GM12878 (cell line): Measurements from ENCODE around the gene PRRC2C. TPM values are rescaled to one million over a fixed set of nuclear protein-coding genes. Genes with fewer than 3 reads are reported as not detected.

ENCODE experiments used
- ATAC-seq: fragments of 200-7000 bp; cut with Tn5 transposase; 3 replicates; pipeline ENCODE4 v1.9.1; 2020; ENCODE audit warnings: mild to moderate bottlenecking, moderate library complexity
- BruUV-seq: library from RNA; stranded (reverse); fragments of 400-500 nt; replicated peaks from 2 replicates; lab custom pipeline; 2021; lab: Mats Ljungman, UMichigan
- CTCF ChIA-PET: fragments of 300-600 bp; sonication (Branson Sonifier 250); formaldehyde crosslinking; extraction: SDS; loops from one replicate; lab custom pipeline; 2021; ENCODE audit warnings: inconsistent platforms; lab: Yijun Ruan, JAX
- POLR2A ChIA-PET: fragments of 350-600 bp; formaldehyde crosslinking; extraction: SDS; loops from one replicate; lab custom pipeline; 2021; ENCODE audit warnings: inconsistent platforms; lab: Charles Lee
- RAD21 ChIA-PET: fragments of 300-600 bp; sonication (Branson Sonifier 250); formaldehyde crosslinking; loops from one replicate; lab custom pipeline; 2023; ENCODE audit warnings: antibody characterized with exemption; ENCODE audit not compliant: unreplicated experiment; lab: Charles Lee
- SMC1A ChIA-PET: fragments of 300-600 bp; sonication (Branson Sonifier 250); formaldehyde crosslinking; loops from one replicate; lab custom pipeline; 2023; ENCODE audit not compliant: unreplicated experiment, uncharacterized antibody; lab: Charles Lee
- DNase-seq: peaks from one replicate; pipeline ENCODE4 v3.0.0-alpha.2; 2011; ENCODE audit warnings: low read depth, low spot score
- FAIRE-seq: peaks from 3 replicates; lab custom pipeline; 2011; peaks lifted over from hg19 to GRCh38; lab: Jason Lieb, UNC
- H2AFZ ChIP-seq: 2 replicates; pipeline ENCODE4 v1.6.0; 2011; ENCODE audit warnings: low read depth, low read length, control low read depth; ENCODE audit not compliant: control insufficient read depth
- H3K27ac ChIP-seq: 2 replicates; pipeline ENCODE4 v1.5.1; 2011; ENCODE audit warnings: control low read depth; ENCODE audit not compliant: control insufficient read depth, insufficient read depth
- H3K27me3 ChIP-seq, 2 experiments: replicated peaks in 1 of 2; 2 replicates each; pipeline versions ENCODE4 v1.6.0 to v1.6.1; 2011; ENCODE audit warnings: low read length in 1 of 2; ENCODE audit not compliant: control insufficient read depth in 2 of 2, insufficient read depth in 2 of 2
- H3K36me3 ChIP-seq, 2 experiments: 2 replicates each; pipeline ENCODE4 v1.5.1; 2011; ENCODE audit warnings: low read length in 1 of 2; ENCODE audit not compliant: control insufficient read depth in 2 of 2, insufficient read depth in 2 of 2
- H3K4me1 ChIP-seq: 2 replicates; pipeline ENCODE4 v1.6.1; 2011; ENCODE audit warnings: mild to moderate bottlenecking, low read length, moderate library complexity, mixed read lengths; ENCODE audit not compliant: control insufficient read depth, insufficient read depth
- H3K4me2 ChIP-seq: 2 replicates; pipeline ENCODE4 v1.6.0; 2011; ENCODE audit warnings: control low read depth; ENCODE audit not compliant: control insufficient read depth, insufficient read depth
- H3K4me3 ChIP-seq: fragments of 200-600 bp; sonication (generic); 2 replicates; pipeline ENCODE4 v1.5.1; 2016
- H3K79me2 ChIP-seq: 2 replicates; pipeline ENCODE4 v1.6.0; 2011; ENCODE audit warnings: low read length; ENCODE audit not compliant: control insufficient read depth, insufficient read depth
- H3K9ac ChIP-seq: 2 replicates; pipeline ENCODE4 v1.8.0; 2011; ENCODE audit warnings: low read length, control low read depth, mixed read lengths; ENCODE audit not compliant: control insufficient read depth, insufficient read depth
- H3K9me3 ChIP-seq: replicated peaks from 3 replicates; pipeline ENCODE4 v1.5.1; 2011; ENCODE audit warnings: mild to moderate bottlenecking, low read length; ENCODE audit not compliant: control insufficient read depth, insufficient read depth
- H4K20me1 ChIP-seq: 2 replicates; pipeline ENCODE4 v1.6.0; 2011; ENCODE audit not compliant: control insufficient read depth, insufficient read depth
- NBN ChIP-seq: fragments of 450-650 bp; IDR thresholded peaks from 2 replicates; pipeline ENCODE4 v1.6.1; 2016
- PAX5 ChIP-seq: IDR thresholded peaks from 2 replicates; pipeline ENCODE4 v1.6.1; 2011; ENCODE audit warnings: low read depth, low read length, borderline replicate concordance
- POU2F2 ChIP-seq: IDR thresholded peaks from 3 replicates; pipeline ENCODE4 v1.6.1; 2011; ENCODE audit warnings: low read depth, mild to moderate bottlenecking, low read length, borderline replicate concordance
- SIN3A ChIP-seq: IDR thresholded peaks from 2 replicates; pipeline ENCODE4 v1.6.1; 2012; ENCODE audit warnings: low read depth, low read length, improper control_type of control experiment
- STAT3 ChIP-seq: IDR thresholded peaks from 2 replicates; pipeline ENCODE4 v1.6.1; 2011; ENCODE audit warnings: low read depth, low read length, improper control_type of control experiment
- SUZ12 ChIP-seq: fragments of 200-600 bp; sonication (generic); IDR thresholded peaks from one replicate; pipeline ENCODE4 v1.6.1; 2018; ENCODE audit warnings: antibody characterized with exemption, mild to moderate bottlenecking; ENCODE audit not compliant: unreplicated experiment
- TCF3 ChIP-seq: IDR thresholded peaks from 2 replicates; pipeline ENCODE4 v1.6.1; 2012; ENCODE audit warnings: low read depth, mild to moderate bottlenecking, low read length, borderline replicate concordance; ENCODE audit not compliant: insufficient read depth
- ZSCAN29 ChIP-seq: fragments of 450-650 bp; IDR thresholded peaks from 2 replicates; pipeline ENCODE4 v1.6.1; 2017; ENCODE audit warnings: mild to moderate bottlenecking, moderate library complexity
- WGBS: methylation state at CpG from one replicate; pipeline ENCODE4 v1.1.6; 2016; ENCODE audit warnings: low lambda C conversion rate; ENCODE audit not compliant: insufficient replicate concordance, insufficient coverage; ENCODE audit errors: missing lambda C conversion rate; 5-methylcytosine and 5-hydroxymethylcytosine counted together
- in situ Hi-C: fragments of 300-500 bp; cut with MboI; formaldehyde crosslinking; loops from 9 replicates; pipeline ENCODE4 v1.14.3; 2018; ENCODE audit warnings: mixed read lengths
- intact Hi-C: fragments of 100-400 bp; cut with micrococcal nuclease; formaldehyde crosslinking; loops from one replicate; pipeline ENCODE4 v1.14.2; 2022; ENCODE audit not compliant: unreplicated experiment
- polyA plus RNA-seq, 11 experiments: library from polyadenylated mRNA; depleted of rRNA in 4 of 11; unstranded in 6 of 11; stranded (reverse) in 5 of 11; fragments of >200 nt; fragmentation: Nextera tagmentation in 4 of 11; fragmentation: Illumina TruSeq in 1 of 11; extraction: Ambion mirVana in 4 of 11; extraction: Trizol in 1 of 11; gene quantifications; 1 replicate in 1 of 11; 2 replicates in 10 of 11; pipeline versions ENCODE4 v1.2.1 to v1.2.3, GENCODE V29; 2011 to 2016; ENCODE audit warnings: inconsistent platforms in 2 of 11, missing spikeins in 2 of 11, low read depth in 1 of 11
- total RNA-seq, 4 experiments: library from RNA; depleted of rRNA in 3 of 4; stranded (reverse); fragments of >200 nt in 3 of 4; fragmentation: Illumina TruSeq in 1 of 4; extraction: Trizol in 1 of 4; gene quantifications; 2 replicates each; pipeline versions ENCODE4 v1.2.1 to v1.2.3, GENCODE V29; 2013 to 2021
- TF ChIP-seq, protein P1 (sequence below): fragments of 450-650 bp; IDR thresholded peaks from 2 replicates; pipeline ENCODE4 v1.6.1; 2017; ENCODE audit warnings: mild to moderate bottlenecking, moderate library complexity
- TF ChIP-seq, protein P2 (sequence below): IDR thresholded peaks from 2 replicates; pipeline ENCODE4 v1.6.1; 2011; ENCODE audit warnings: borderline replicate concordance, low read depth, mild to moderate bottlenecking, moderate library complexity, mixed read lengths, low read length; ENCODE audit not compliant: insufficient read depth; ENCODE audit errors: extremely low read length
- TF ChIP-seq, protein P3 (sequence below): fragments of 450-650 bp; IDR thresholded peaks from 2 replicates; pipeline ENCODE4 v1.6.1; 2016; ENCODE audit warnings: mild to moderate bottlenecking

Gene PRRC2C
- total and polyA plus RNA-seq, 10 of the 15 experiments (the other 5 are each of a cell fraction or from before 2014, with no cell fraction given), result 53.4 to 182 (median 91.8) TPM

DNA sequence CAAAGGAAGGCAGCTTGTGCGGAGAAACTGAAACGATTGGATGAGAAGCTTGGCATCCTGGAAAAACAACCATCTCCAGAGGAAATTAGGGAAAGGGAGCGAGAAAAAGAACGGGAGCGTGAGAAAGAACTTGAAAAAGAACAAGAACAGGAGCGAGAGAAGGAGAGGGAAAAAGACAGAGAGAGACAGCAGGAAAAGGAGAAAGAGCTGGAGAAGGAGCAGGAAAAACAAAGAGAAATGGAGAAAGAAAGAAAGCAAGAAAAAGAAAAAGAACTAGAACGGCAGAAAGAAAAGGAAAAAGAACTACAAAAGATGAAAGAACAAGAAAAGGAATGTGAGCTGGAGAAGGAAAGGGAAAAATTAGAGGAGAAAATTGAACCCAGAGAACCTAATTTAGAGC lies 47.2 kb downstream of the PRRC2C start:
- no peak for TF ChIP-seq TCF3
- TF ChIP-seq SUZ12, result no peak
- no peak for TF ChIP-seq NBN
- TF ChIP-seq, all 136 proteins: peak for 0
- FAIRE-seq (no peak), DNase-seq (no peak), ATAC-seq (no peak)
- no TSS peak for BruUV-seq
- SMC1A ChIA-PET, result interaction anchor here (0.6 to 1.3 kb wide), 5 partner anchors 8 to 60 kb away, joined by 3 to 5 read pairs (median 3); no protein-coding TSS in a partner anchor
- CTCF ChIA-PET, result interaction anchor here (0.6 to 1.6 kb wide), 6 partner anchors 18 to 183 kb away, joined by 3 to 4 read pairs (median 3); no protein-coding TSS in a partner anchor
- 96% methylated on average over 7 of the region's 7 CpGs for WGBS
- no peaks in the 10 kb centered on the region for H3K27me3 ChIP-seq
- no peak overlapping the region for H3K9ac ChIP-seq
- no peak overlapping the region for H3K4me3 ChIP-seq
- no peak overlapping the region for H3K27ac ChIP-seq
- in situ Hi-C loops (no loop called here), intact Hi-C loops (loop anchor here (5.0 kb wide), 1 partner anchor 40 kb away; no protein-coding TSS in a partner anchor)
- no peaks in the 10 kb centered on the region for H4K20me1 ChIP-seq
- POLR2A ChIA-PET, result no interaction called here
- H3K4me2 ChIP-seq, result no peak overlapping the region
- H3K36me3 ChIP-seq, result peaks cover 11 to 35% of the 10 kb centered on the region in 2 experiments
- H3K79me2 ChIP-seq, result no peaks in the 10 kb centered on the region
- no peaks in the 10 kb centered on the region for H3K4me1 ChIP-seq
- RAD21 ChIA-PET, result no interaction called here
- no peaks in the 10 kb centered on the region for H3K9me3 ChIP-seq
- H2AFZ ChIP-seq, result no peak overlapping the region

DNA sequence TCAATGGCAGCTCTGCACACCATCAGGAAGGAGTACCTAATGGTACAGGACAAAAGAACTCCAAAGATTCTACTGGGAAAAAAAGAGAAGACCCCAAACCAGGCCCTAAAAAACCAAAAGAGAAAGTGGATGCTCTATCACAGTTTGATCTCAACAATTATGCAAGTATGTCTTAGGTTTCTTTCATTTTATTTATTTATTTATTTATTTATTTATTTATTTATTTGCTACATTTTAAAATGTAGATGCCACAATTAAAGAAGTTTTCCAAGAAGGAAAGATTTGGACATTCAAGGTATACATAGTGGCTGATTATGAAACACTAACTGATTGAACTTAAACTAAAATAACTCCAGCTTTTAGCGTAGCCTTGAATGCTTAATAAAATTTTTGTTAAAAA lies 60.2 kb downstream of the PRRC2C start:
- intact Hi-C loops, result loop anchor here (2.0 kb wide), 1 partner anchor 21 kb away; no protein-coding TSS in a partner anchor
- Histone ChIP-seq H2AFZ (no peak overlapping the region), H3K4me2 (no peak overlapping the region), H3K27me3 (no peaks in the 10 kb centered on the region), H3K4me3 (no peak overlapping the region), H3K9ac (no peak overlapping the region), H3K79me2 (no peaks in the 10 kb centered on the region), H3K36me3 (peaks cover 16 to 43% of the 10 kb centered on the region in 2 experiments), H3K4me1 (no peaks in the 10 kb centered on the region), H3K27ac (no peak overlapping the region), H3K9me3 (no peaks in the 10 kb centered on the region; the same call in 1 of the 3 replicates), H4K20me1 (no peaks in the 10 kb centered on the region)
- WGBS, result 100% methylated on average over 1 of the region's 1 CpG
- ChIA-PET CTCF (interaction anchor here (1.1 kb wide), 1 partner anchor 99 kb away, joined by 3 read pairs; no protein-coding TSS in a partner anchor), SMC1A (interaction anchor here (1.3 to 1.7 kb wide), 4 partner anchors 12 to 61 kb away, joined by 3 to 4 read pairs (median 4); partner anchors contain the start of gene PRRC2C), POLR2A (no interaction called here), RAD21 (interaction anchor here (1.5 kb wide), 1 partner anchor 42 kb away, joined by 3 read pairs; no protein-coding TSS in a partner anchor)
- no peak for ATAC-seq
- in situ Hi-C loops, result no loop called here
- BruUV-seq, result no TSS peak
- no peak for DNase-seq
- FAIRE-seq, result no peak
- TF ChIP-seq PAX5, result no peak
- TF ChIP-seq, protein P1, sequence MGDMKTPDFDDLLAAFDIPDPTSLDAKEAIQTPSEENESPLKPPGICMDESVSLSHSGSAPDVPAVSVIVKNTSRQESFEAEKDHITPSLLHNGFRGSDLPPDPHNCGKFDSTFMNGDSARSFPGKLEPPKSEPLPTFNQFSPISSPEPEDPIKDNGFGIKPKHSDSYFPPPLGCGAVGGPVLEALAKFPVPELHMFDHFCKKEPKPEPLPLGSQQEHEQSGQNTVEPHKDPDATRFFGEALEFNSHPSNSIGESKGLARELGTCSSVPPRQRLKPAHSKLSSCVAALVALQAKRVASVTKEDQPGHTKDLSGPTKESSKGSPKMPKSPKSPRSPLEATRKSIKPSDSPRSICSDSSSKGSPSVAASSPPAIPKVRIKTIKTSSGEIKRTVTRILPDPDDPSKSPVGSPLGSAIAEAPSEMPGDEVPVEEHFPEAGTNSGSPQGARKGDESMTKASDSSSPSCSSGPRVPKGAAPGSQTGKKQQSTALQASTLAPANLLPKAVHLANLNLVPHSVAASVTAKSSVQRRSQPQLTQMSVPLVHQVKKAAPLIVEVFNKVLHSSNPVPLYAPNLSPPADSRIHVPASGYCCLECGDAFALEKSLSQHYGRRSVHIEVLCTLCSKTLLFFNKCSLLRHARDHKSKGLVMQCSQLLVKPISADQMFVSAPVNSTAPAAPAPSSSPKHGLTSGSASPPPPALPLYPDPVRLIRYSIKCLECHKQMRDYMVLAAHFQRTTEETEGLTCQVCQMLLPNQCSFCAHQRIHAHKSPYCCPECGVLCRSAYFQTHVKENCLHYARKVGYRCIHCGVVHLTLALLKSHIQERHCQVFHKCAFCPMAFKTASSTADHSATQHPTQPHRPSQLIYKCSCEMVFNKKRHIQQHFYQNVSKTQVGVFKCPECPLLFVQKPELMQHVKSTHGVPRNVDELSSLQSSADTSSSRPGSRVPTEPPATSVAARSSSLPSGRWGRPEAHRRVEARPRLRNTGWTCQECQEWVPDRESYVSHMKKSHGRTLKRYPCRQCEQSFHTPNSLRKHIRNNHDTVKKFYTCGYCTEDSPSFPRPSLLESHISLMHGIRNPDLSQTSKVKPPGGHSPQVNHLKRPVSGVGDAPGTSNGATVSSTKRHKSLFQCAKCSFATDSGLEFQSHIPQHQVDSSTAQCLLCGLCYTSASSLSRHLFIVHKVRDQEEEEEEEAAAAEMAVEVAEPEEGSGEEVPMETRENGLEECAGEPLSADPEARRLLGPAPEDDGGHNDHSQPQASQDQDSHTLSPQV, result no peak
- no peak for TF ChIP-seq POU2F2
- TF ChIP-seq STAT3, result no peak
- TF ChIP-seq NBN, result no peak
- TF ChIP-seq, protein P2, sequence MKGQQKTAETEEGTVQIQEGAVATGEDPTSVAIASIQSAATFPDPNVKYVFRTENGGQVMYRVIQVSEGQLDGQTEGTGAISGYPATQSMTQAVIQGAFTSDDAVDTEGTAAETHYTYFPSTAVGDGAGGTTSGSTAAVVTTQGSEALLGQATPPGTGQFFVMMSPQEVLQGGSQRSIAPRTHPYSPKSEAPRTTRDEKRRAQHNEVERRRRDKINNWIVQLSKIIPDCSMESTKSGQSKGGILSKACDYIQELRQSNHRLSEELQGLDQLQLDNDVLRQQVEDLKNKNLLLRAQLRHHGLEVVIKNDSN, result no peak
- no peak for TF ChIP-seq ZSCAN29
- TF ChIP-seq, protein P3, sequence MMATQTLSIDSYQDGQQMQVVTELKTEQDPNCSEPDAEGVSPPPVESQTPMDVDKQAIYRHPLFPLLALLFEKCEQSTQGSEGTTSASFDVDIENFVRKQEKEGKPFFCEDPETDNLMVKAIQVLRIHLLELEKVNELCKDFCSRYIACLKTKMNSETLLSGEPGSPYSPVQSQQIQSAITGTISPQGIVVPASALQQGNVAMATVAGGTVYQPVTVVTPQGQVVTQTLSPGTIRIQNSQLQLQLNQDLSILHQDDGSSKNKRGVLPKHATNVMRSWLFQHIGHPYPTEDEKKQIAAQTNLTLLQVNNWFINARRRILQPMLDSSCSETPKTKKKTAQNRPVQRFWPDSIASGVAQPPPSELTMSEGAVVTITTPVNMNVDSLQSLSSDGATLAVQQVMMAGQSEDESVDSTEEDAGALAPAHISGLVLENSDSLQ, result no peak
- TF ChIP-seq SIN3A, result no peak
